Neural cell (in vitro differentiated cells): ENCODE data around the gene HEY2. TPM values are rescaled to one million over a fixed set of nuclear protein-coding genes. Genes with fewer than 3 reads are reported as not detected.

Experiments used
- H2AFZ ChIP-seq: fragments of 200-600, 300-800 bp; sonication (generic), shearing (Covaris generic); 2 replicates; pipeline ENCODE4 v1.6.0; 2014; ENCODE audit warnings: low read depth, mild to moderate bottlenecking, antibody characterized with exemption, low read length, moderate library complexity
- H3F3A ChIP-seq: fragments of 200-600 bp; shearing (Covaris generic); 2 replicates; pipeline ENCODE4 v1.6.1; 2016; ENCODE audit warnings: mild to moderate bottlenecking, moderate library complexity, mixed read lengths, antibody characterized with exemption, low read length; ENCODE audit not compliant: insufficient read depth, poor library complexity, severe bottlenecking
- H3K27ac ChIP-seq: fragments of 200-600, 300-800 bp; sonication (generic), shearing (Covaris generic); 2 replicates; pipeline ENCODE4 v1.5.1; 2014; ENCODE audit warnings: mild to moderate bottlenecking, low read length, moderate library complexity
- H3K27me3 ChIP-seq: fragments of 300-800, 200-600 bp; sonication (generic), shearing (Covaris generic); 2 replicates; pipeline ENCODE4 v1.6.0; 2014; ENCODE audit warnings: mild to moderate bottlenecking, low read depth, low read length, moderate library complexity; ENCODE audit not compliant: insufficient read depth
- H3K36me3 ChIP-seq: fragments of 300-800, 200-600 bp; sonication (generic), shearing (Covaris generic); 2 replicates; pipeline ENCODE4 v1.5.1; 2014; ENCODE audit warnings: mild to moderate bottlenecking, antibody characterized with exemption, low read length, moderate library complexity; ENCODE audit not compliant: insufficient read depth
- H3K4me2 ChIP-seq: fragments of 300-800, 200-600 bp; sonication (generic), shearing (Covaris generic); 2 replicates; pipeline ENCODE4 v1.6.0; 2014; ENCODE audit warnings: mild to moderate bottlenecking, low read length
- H3K4me3 ChIP-seq: fragments of 300-800, 200-600 bp; sonication (generic), shearing (Covaris generic); 2 replicates; pipeline ENCODE4 v1.5.1; 2014; ENCODE audit warnings: mild to moderate bottlenecking, low read length, moderate library complexity
- H3K79me2 ChIP-seq: fragments of 200-600 bp; shearing (Covaris generic); replicated peaks from 2 replicates; pipeline ENCODE4 v1.6.0; 2014; ENCODE audit warnings: mild to moderate bottlenecking, low read length, moderate library complexity; ENCODE audit not compliant: insufficient read depth
- H3K9ac ChIP-seq: fragments of 300-800, 200-600 bp; sonication (generic), shearing (Covaris generic); 2 replicates; pipeline ENCODE4 v1.6.1; 2016; ENCODE audit warnings: mild to moderate bottlenecking, low read length, mixed read lengths
- H3K9me2 ChIP-seq: fragments of 200-600 bp; shearing (Covaris generic); 2 replicates; pipeline ENCODE4 v1.6.1; 2016; ENCODE audit warnings: mild to moderate bottlenecking, low read length, mixed read lengths; ENCODE audit not compliant: insufficient read depth
- H3K9me3 ChIP-seq: fragments of 200-600, 300-800 bp; sonication (generic), shearing (Covaris generic); 2 replicates; pipeline ENCODE4 v1.6.1; 2016; ENCODE audit warnings: mild to moderate bottlenecking, mixed run types, low read length, moderate library complexity, mixed read lengths
- H4K20me1 ChIP-seq: fragments of 200-600 bp; shearing (Covaris generic); 2 replicates; pipeline ENCODE4 v1.6.1; 2016; ENCODE audit warnings: mild to moderate bottlenecking, mixed run types; ENCODE audit not compliant: insufficient read depth
- CTCF ChIP-seq: fragments of 450-650 bp; IDR thresholded peaks from 2 replicates; pipeline ENCODE4 v1.5.1; 2014; ENCODE audit warnings: antibody characterized with exemption, mild to moderate bottlenecking, moderate library complexity; ENCODE audit not compliant: poor library complexity, severe bottlenecking
- EP300 ChIP-seq: fragments of 450-650 bp; conservative IDR thresholded peaks from 2 replicates; pipeline ENCODE4 v1.6.1; 2014; ENCODE audit warnings: antibody characterized with exemption, mild to moderate bottlenecking, moderate library complexity; ENCODE audit not compliant: poor library complexity, severe bottlenecking
- EZH2 ChIP-seq: fragments of 200-600, 300-800 bp; shearing (Covaris generic), sonication (generic); IDR thresholded peaks from 2 replicates; pipeline ENCODE4 v1.6.1; 2014; ENCODE audit warnings: antibody characterized with exemption, low read length, borderline replicate concordance, mild to moderate bottlenecking; ENCODE audit not compliant: insufficient read depth, poor library complexity, severe bottlenecking
- MXI1 ChIP-seq: fragments of 450-650 bp; conservative IDR thresholded peaks from 2 replicates; pipeline ENCODE4 v1.6.1; 2014; ENCODE audit warnings: antibody characterized with exemption, mild to moderate bottlenecking; ENCODE audit not compliant: poor library complexity, severe bottlenecking
- POLR2AphosphoS5 ChIP-seq: IDR thresholded peaks from 2 replicates; pipeline ENCODE4 v1.6.1; 2012
- RAD21 ChIP-seq: fragments of 450-650 bp; conservative IDR thresholded peaks from 2 replicates; pipeline ENCODE4 v1.6.1; 2014; ENCODE audit warnings: antibody characterized with exemption, mild to moderate bottlenecking, moderate library complexity
- REST ChIP-seq: IDR thresholded peaks from 2 replicates; pipeline ENCODE4 v1.6.1; 2012; ENCODE audit warnings: borderline replicate concordance
- SMC3 ChIP-seq: fragments of 450-650 bp; conservative IDR thresholded peaks from 2 replicates; pipeline ENCODE4 v1.6.1; 2014; ENCODE audit warnings: antibody characterized with exemption, mild to moderate bottlenecking, moderate library complexity; ENCODE audit not compliant: poor library complexity
- TAF1 ChIP-seq: IDR thresholded peaks from 2 replicates; pipeline ENCODE4 v1.6.1; 2012; ENCODE audit warnings: low read depth
- polyA plus RNA-seq: library from polyadenylated mRNA; depleted of rRNA; stranded (reverse); fragments of >200 nt; gene quantifications from 2 replicates; pipeline ENCODE4 v1.2.3, GENCODE V29; 2014

HEY2 gene
- polyA plus RNA-seq, 1 donor from 2014 or later, result 0.20 TPM

- Histone ChIP-seq H3K9me3 (no peaks in the 10 kb centered on the region), H3K9me2 (no peaks in the 10 kb centered on the region), H3K4me2 (no peak overlapping the region), H3K9ac (no peak overlapping the region), H3F3A (no peaks in the 10 kb centered on the region), H3K36me3 (no peaks in the 10 kb centered on the region), H3K27ac (no peak overlapping the region), H3K4me3 (no peak overlapping the region), H2AFZ (no peak overlapping the region), H3K27me3 (peaks cover 11% of the 10 kb centered on the region), H3K79me2 (no peaks in the 10 kb centered on the region), H4K20me1 (no peaks in the 10 kb centered on the region)
- TF ChIP-seq POLR2AphosphoS5, result no peak
- TF ChIP-seq TAF1, result no peak
- TF ChIP-seq SMC3, result no peak
- TF ChIP-seq CTCF, result no peak
- TF ChIP-seq REST, result no peak
- TF ChIP-seq RAD21, result no peak
- no peak for TF ChIP-seq EP300
- TF ChIP-seq MXI1, result no peak
- no peak for TF ChIP-seq EZH2
Measured at GRCh38 chr6:125738276-125738675, 11.2 kb upstream of the HEY2 start.

- Histone ChIP-seq H3K9ac (no peak overlapping the region), H3K36me3 (no peaks in the 10 kb centered on the region), H3K79me2 (no peaks in the 10 kb centered on the region), H3K27ac (no peak overlapping the region), H3K9me2 (no peaks in the 10 kb centered on the region), H4K20me1 (no peaks in the 10 kb centered on the region), H3K9me3 (no peaks in the 10 kb centered on the region), H3F3A (no peaks in the 10 kb centered on the region), H3K4me3 (no peak overlapping the region), H2AFZ (no peak overlapping the region), H3K4me2 (no peak overlapping the region), H3K27me3 (peaks cover 22% of the 10 kb centered on the region)
- no peak for TF ChIP-seq MXI1
- no peak for TF ChIP-seq REST
- no peak for TF ChIP-seq EZH2
- no peak for TF ChIP-seq EP300
- TF ChIP-seq SMC3, result no peak
- no peak for TF ChIP-seq CTCF
- no peak for TF ChIP-seq POLR2AphosphoS5
- no peak for TF ChIP-seq RAD21
- TF ChIP-seq TAF1, result no peak
Measured at GRCh38 chr6:125739364-125739763, 10.1 kb upstream of the HEY2 start.
